Heart left ventricle (tissue), 13 donors: Measurements from ENCODE around the gene RASL10A.

Source experiments
- POLR2A ChIP-seq, 2 donors: fragments of 450-650 bp; IDR thresholded peaks; one replicate each; pipeline ENCODE4 v1.6.1; 2017; ENCODE audit warnings: antibody characterized with exemption in 2 of 2, mild to moderate bottlenecking in 2 of 2, moderate library complexity in 2 of 2
- TF ChIP-seq, protein P1 (sequence below), 12 donors: fragments of 200-600 bp; sonication (generic) in 4 of 12; IDR thresholded peaks; one replicate each; pipeline versions ENCODE4 v1.5.0 to v1.8.0; 2018 to 2022; ENCODE audit warnings: antibody characterized with exemption in 12 of 12, mild to moderate bottlenecking in 5 of 12
- donor health status: ischemic (EF 13 %, LVEDD 7.1; RV severe dilation, severe dysfunction).
- donor health status: DM: no; HTN: yes; CAD: no.
- donor health status: DM: no; HTN: no; CAD: no.
- donor health status: ischemic (EF 25% LVEDD 6.9; RV normal size, moderate dysfunction).
- donor health status: ischemic (EF 25% LVEDD 5.7; RV mildly dilated, moderate dysfunction).
- donor health status: ischemic (EF 35%, LVEDD 5.7; RV mildly dilated, moderate dysfunction).
- donor health status: nonischemic (EF 11% LVEDD 7.7; RV severe dilation, severe dysfunction).
- donor health status: DM: yes; HTN: yes; CAD: no.
- donor health status: PGD.
- donor health status: ischemic (EF 29% LVEDD 5.4; RV normal size, mild dysfunction).
- donor health status: nonischemic (EF 23%, LVEDD 6.1; RV moderate dilation, normal function).

GRCh38 chr22:29275167-29275566 is 40.3 kb downstream of the RASL10A start:
- TF ChIP-seq, protein P1, sequence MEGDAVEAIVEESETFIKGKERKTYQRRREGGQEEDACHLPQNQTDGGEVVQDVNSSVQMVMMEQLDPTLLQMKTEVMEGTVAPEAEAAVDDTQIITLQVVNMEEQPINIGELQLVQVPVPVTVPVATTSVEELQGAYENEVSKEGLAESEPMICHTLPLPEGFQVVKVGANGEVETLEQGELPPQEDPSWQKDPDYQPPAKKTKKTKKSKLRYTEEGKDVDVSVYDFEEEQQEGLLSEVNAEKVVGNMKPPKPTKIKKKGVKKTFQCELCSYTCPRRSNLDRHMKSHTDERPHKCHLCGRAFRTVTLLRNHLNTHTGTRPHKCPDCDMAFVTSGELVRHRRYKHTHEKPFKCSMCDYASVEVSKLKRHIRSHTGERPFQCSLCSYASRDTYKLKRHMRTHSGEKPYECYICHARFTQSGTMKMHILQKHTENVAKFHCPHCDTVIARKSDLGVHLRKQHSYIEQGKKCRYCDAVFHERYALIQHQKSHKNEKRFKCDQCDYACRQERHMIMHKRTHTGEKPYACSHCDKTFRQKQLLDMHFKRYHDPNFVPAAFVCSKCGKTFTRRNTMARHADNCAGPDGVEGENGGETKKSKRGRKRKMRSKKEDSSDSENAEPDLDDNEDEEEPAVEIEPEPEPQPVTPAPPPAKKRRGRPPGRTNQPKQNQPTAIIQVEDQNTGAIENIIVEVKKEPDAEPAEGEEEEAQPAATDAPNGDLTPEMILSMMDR (IDR thresholded peaks at IDR 0.05): no peak
- no peak for TF ChIP-seq POLR2A (IDR thresholded peaks at IDR 0.05)
